ENCODE results near the gene MRPL4.

The MRPL4 gene
- total RNA-seq, result 17.8 to 18.3 reads per million in 2 donors

DNA sequence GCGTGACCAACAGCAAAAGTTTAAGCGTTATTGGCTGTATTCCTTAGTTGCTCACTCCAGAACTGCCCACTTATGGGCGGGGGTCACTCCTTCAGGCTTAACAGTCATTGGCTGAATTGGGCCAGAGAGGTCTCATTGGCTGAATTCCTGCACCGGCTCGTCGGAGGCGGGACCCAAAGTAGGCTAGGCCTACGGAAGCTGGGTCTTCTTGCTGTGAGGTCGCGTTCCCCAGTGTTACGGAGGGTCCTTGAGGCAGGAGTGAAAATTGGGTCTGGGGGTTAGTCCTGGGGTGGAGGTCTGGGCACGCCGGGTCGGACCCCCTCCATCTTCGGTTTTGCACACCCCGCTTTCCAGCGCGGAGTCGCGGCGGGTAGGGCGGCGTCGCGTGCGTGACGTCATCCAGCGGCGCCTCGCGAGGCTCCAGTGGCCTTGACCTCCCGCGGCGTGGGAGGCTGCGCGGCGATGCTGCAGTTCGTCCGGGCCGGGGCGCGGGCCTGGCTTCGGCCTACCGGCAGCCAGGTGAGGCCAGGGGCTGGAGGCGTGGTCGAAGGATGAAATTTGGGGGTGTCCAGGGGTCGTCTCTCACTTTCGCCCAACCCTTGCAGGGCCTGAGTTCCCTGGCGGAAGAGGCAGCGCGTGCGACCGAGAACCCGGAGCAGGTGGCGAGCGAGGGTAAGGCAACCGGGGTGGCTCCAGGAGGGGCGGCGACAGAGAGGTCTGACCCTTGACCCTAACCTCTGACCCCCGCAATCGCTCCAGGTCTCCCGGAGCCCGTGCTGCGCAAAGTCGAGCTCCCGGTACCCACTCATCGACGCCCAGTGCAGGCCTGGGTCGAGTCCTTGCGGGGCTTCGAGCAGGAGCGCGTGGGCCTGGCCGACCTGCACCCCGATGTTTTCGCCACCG lies at the start of gene MRPL4:
TSS of gene MRPL4 (plus strand) at position 423 of the 903 bp plus-strand sequence. CDS start at position 463, 40 bp downstream.
- peak; percentile 80 for DNase-seq

DNA sequence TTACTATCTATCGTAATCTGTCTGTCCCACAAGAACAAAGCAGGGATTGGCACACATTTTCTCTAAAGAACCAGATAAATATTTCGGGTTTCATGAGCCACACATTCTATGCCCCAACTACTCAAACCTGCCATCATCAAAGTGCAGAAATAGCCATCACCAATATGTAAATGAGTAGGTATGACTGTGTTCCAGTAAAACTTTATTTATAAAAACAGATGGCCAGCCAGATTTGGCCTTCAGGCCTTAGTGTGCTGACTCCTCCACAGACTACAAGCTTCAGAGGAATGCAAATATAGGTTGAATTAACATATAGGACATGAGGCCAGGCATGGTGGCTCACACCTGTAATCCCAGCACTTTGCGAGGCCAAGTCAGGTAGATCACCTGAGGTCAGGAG lies 48.3 kb upstream of the MRPL4 start:
- no peak for DNase-seq

DNA sequence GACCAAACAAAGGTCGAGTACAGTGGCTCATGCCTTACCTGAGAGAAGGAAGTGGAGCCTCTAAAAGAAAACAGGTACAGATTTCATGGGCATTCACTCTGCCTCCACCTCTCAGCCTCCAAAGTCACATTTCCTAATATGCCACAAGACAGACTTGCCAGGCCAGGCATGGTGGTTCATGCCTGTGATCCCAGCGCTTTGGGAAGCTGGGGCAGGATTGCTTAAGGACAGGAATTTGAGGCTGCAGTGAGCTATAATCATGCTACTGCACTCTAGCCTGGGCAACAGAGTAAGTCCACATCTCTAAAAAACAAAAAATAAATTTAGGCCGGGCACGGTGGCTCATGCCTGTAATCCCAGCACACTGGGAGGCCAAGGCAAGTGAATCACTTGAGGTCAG lies 46.4 kb upstream of the MRPL4 start:
- DNase-seq, result no peak

DNA sequence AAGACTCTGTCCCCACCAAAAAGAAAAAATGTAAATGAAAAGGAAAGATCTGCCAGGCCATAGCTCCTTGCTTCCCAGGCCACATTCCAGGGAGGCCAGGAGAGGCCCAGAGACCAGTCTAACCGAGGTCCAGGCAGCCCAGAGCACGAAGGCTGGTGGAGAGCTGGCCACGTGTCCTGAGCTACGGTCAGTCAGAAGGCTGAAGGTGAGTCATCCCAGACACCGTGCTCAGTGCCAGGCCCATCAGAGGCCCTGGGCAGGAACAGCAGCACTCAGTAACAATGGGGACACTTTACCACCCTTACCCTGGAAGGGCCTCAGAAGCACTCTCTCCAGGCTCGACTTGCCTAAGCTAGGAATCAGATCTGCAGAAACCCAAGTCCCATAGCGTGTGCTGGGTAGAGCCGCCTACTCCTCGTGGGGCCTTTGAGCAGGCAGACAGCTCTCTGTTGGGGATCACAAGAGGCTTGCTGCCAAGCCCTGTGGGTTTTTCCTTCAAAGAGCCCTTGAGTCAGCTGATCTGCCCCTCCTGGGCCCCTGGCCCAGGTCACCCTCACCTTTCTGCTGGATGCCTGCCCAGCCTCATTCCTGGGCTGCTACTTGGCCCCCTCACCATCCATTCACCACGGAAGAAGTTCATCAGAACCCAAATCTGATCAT lies 45.7 kb upstream of the MRPL4 start:
- no peak for DNase-seq

DNA sequence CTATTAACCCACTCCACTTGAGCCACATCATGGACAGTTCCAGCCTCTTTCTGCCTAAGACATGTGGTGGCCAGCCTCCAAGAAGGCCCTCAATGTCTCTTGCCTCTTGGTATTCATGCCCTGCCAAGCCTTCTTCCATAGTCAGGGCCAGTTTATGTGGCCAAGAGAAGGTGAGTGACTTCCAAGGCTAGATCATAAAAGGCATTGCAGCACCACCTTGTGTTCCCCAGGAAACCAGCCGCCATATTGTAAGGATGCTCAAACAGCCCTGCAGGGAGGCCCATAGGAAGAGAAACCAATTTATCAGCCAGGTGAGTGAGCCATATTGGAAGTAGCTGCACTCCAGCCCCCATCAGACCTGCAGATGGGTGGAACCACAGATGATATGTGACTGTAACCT lies 45.0 kb upstream of the MRPL4 start:
- no peak for DNase-seq

DNA sequence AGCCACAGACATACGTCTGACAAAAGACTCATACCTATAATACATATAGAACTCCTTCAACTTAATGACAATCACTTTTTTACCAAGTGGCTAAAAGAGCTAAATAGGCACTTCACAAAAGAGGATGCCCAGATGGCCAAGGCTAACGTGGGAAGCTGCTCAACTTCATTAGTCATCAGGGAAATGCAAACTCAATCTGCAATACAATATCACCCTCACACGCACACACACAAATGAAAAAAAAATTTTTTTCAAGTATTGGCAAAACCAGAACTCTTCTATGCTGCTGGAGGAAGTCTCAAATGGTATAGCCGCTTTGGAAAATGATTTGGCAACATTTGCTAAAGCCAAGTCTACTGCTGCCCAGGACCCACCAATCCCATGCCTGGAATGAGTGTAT lies 42.7 kb upstream of the MRPL4 start:
- DNase-seq, result no peak

DNA sequence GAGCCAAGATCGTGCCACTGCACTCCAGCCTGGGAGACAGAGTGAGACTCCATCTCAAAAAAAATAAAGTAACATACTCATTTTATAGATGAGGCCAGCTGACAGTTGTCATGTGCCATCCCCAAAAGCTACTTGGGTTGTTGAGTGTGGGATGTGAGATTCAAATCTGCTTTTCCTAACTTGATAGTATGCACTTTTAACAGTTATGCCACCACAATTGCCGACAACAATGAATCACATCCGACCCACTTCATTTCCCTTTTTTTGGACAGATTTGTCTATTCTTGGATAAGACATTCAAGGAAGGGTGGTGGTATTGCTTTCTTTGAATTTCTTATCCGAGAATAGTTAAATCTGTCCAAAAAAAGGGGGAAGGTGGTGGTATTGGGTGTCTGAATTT lies 41.0 kb upstream of the MRPL4 start:
- DNase-seq, result no peak

DNA sequence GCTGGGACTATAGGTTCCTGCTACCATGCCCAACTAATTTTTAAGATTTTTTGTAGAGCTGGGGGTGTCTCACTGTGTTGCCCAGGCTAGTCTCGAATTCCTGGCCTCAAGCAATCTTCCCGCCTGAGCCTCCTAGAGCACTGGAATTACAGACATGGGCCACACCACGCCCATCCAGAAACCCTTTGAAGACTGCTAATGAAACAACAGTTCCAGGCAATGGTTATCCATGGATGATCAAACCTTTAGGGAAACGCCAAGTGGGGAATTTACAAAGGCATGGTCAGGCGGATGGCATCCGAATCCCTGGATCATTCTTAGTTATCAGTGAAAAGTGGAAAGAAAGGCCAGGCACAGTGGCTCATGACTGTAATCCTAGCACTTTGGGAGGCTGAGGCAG lies 40.3 kb upstream of the MRPL4 start:
- no peak for DNase-seq

DNA sequence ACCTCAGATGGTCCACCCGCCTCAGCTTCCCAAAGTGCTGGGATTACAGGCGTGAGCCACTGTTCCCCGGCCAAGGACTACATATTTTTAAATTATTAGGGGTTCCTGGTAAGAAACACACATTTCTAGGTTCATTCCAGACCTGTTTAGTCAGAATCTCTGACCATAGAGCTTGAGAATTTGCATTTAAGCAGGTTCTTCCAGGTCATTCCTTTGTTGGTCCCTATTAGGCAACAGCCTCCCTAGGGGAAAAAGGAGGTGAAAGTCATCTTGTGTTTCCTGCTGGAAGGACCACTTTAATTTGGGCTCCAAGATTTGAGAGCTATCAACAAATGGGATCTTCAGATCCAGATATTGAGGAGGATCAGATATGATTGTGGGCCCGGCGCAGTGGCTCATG lies 37.2 kb upstream of the MRPL4 start:
- no peak for DNase-seq

DNA sequence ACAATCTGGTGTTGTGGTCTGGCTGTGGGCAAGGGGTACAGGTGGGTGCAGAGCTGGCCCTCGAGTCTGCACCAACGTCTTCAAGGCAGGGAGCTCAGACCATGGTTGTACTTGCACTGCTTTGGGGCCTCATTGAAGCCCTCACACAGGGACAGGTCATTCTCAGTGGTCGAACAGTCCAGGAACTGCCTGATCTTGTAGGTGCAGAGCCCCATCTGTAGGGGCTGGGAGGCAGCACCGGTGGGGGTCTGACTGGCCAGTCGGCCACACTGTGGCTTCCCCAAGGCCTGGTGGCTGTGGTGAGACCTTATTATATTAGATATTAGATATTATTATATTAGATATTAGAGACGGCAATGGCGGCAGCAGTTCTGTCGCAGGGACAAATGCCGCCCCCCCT lies 34.9 kb upstream of the MRPL4 start:
- no peak for DNase-seq

DNA sequence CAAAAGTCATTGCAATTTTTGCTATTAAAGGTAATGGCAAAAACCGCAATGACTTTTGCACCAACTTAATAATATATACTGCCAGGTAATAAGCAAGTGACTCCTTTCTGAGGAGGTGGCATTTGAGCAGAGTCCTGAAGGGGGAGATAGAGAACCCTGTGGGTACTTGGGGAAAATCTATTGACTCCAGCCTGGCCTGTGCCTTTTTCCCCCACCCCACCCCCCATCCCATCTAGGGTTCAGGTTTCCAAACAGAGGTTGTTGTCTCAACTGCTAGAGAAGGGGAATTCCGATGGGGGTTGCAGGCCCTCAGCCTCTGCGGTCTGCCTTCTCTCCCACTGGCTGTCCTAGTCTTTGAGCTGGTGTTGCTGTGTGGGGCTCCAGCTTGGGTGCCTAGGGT lies 32.3 kb upstream of the MRPL4 start:
- DNase-seq, result no peak

DNA sequence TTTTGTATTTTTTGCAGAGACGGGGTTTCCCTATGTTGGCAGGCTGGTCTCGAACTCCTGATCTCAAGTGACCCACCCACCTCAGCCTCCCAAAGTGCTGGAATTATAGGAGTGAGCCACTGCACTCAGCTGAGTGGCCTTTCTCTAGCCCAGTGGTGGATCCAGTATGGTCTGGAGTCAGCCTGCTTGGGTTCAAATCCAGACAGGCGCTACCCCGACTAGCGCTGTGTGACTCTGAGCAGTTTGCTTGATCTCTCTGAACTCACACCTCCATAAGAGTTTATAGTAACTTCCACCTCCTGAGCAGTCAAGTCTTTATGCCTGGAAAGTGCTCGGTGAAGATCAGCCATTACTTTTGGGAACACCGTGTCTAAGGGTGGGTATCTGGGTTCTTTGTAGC lies 31.3 kb upstream of the MRPL4 start:
- DNase-seq, result no peak

DNA sequence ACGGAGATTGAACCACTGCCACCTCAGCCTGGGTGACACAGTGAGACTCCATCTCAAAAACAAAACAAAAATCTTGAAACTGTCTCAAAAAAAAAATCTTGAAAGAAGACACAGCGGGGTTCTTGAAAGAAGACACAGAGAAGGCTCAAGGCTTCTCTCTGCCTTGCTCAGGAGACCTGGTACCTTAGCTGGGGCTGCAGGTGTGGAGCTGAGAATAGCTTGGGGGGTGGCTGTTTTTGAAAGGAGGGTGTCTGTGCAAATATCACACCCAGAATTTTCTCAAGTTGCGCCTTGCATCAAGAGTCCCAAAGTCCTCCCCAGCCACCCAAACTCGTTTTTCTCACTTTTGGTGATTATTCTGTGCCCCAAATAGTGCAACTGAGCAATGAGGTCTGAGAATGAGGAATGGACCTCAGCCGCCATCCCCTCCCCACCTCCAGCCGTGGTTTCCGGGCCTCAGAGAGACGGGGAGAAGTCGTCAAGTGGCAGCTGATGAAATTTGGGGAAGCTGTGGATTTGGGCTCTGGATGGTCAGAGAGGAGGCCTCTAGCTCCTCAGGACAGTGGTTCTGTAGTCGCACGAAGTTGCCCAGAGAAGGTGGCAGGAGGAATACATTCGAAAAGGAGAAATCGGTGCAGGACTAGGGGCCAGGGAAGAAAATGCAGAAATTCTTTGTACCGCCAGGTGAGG lies 29.7 kb upstream of the MRPL4 start:
- DNase-seq, result no peak

DNA sequence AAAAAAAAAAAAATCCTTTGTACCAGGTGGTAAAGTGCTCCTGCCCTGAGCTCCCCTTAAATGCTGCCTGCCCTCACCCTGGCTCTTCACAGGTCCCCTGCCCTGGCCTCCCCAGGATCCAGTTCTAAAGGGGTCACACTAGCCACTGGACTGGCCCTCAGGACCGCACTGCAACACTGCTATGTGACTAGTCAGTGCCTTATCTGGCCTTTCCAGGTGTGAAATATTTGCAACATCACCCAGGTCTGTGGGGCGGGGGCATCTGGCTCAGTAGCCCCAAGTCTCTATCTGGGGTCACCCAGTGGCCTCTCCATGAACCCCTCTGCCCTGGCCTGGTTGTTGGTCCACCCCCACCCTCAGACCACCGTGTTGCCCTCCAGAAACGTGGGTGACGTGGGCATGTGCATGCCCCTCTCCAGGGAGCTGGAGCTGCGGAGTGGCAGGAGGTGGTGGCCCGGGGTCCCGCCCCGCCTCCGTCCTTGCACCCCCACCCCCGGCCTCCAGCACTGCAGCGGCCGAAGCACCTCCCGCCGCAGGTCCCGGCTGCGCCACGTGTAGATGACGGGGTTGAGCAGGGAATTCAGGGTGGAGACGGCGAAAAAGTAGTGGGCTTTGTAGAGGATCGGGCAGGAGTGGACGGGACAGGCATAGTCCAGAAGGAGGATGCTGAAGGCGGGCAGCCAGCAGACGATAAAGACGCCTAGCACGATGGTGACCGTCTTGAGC lies 28.4 kb upstream of the MRPL4 start:
- no peak for DNase-seq

DNA sequence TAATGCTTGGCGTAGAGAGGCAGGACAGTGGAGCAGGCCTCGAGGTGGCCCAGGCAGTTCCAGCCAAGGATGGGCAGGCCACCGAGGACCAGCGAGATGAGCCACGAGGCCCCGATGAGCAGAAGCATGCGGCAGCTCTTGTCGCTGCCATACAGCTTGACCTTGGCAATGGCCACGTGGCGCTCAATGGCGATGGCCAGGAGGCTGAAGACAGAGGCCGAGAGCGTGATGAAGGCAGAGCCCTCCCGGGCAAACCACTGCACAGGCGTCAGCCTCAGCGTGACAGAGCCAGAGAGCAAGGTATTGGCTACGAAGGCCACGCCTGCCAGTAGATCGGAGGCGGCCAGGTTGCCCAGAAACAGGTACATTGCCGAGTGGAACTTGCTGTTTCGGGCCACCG lies 27.7 kb upstream of the MRPL4 start:
- no peak for DNase-seq

DNA sequence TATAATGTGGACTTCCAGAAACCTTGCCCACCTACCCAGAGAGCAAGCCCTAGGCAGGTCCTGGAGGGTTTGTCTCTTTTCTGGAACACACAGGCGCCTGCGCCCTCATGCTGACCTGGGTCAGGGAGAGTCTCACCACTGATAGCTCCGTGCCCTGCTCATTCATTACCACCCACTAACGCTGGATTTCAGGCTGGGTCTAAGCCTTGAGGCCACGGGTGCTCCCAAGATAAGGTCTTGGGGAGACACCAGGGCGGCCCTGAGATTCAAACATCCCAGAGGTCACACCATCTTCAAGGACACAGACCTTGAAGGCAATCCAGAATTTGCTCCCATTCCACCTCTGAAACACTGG lies 26.0 kb upstream of the MRPL4 start:
- DNase-seq, result no peak

DNA sequence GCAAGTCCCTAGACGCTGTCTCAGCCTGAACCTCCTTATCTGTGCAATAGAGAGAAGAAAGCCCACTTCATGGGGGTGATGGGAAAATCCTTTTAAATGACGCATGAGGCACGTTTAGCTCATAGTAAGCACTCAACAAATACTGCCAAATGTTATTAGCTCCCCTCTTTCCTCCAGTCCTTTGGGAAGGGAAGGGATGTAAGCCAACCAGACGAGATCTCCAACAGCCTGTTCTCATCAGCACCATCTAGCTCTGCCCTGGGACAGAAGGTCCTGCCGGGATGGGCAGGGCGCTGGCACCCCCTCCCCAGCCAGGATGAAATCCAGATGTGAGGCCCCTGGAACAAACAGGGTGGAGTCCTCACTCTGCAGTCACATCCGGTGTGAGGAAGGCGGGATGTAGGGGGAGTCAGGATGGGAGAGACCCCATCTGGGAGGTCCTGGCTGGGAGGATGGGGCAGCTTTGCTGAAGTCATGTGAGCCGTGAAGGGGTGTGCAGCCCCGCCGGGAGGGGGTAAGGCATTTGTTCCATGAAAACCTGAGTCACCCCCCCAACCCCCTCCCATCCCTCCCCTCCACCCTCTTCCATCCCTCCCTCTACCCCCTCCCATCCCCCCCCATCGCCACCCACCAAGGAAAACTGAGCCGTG lies 25.5 kb upstream of the MRPL4 start:
- DNase-seq, result no peak

DNA sequence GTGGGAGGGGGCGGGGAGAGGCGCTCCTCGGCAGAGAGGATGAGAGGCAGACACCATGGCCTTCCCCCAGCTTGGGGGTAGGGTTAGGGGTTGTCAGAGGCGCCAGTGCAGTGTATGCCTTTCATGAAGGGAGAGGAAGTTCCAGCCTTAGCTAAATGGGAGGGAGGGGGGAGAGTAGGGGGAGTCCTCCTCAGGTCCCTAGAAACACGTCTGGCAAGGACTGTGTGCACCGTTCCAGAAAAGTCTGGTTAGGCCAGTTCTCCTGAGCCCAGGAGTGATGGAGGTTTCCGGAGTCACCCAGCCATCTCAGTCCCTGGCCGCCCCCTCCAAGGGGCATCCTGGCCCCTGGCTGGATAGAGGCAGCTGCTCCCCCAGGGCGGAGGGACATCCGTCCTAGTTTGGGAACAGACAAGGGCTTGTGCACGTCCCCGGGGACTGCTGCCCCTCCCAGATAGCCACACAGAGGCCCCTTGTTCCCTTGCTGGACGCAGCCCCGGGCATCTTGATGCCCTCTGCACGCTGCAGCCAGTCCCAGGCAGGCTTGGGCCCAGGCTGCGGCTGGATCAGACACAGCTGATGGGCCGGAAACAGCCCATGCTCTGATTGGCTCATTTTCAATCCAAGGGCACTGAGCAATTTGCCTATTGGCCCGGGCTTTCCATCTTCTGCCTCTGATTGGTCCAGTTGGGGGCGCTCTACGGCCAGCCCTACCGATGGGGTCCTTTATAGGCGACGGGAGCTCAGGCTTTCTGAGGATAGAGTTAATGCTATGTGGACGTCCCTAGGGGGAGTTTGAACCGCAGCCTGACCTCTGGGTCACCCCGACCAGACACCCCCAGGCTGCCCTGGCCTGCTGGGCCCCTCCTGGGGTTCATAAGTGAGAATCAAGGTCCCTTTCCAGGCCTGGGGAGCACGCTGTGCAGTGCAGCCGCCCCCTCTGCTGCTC lies 24.7 kb upstream of the MRPL4 start:
- DNase-seq, result no peak

DNA sequence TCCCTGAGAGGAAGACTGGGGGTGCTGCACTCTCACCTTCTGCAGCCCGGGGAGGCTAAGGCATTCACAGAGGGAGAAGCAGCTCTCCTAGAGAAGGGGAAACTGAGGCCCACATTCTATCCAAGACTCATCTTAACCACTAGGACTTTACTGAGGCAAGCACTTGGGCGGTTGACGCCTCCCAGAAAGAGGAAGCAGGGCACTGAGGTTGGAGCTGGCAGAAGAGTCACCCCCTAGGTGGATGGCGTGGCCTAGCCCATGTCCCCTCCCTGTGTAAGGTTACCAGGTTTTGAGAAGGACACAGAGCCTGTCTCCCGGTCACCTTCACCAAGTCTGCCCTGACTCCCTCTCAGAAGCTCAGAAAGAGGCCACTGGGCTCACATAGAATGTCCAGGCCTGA lies 23.6 kb upstream of the MRPL4 start:
- no peak for DNase-seq

DNA sequence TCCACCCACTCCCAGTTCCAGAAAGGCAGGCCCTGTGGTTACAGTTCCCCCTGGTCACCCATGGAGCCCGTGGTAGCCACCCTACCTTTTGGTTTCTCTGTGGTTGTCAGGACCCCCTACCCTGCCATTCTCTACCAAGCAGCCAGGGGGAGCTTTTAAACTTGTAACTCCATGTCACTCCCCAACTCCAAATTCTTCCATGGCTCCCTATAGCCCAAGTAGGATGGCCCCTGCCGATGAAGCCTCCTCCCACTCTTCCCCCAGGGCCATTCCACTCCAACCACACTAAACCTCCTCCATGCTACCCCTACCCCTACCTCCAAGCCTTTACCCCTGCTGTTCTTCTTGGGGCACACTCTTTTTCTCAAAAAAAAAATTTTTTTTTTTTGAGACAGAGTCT lies 23.1 kb upstream of the MRPL4 start:
- DNase-seq, result no peak

DNA sequence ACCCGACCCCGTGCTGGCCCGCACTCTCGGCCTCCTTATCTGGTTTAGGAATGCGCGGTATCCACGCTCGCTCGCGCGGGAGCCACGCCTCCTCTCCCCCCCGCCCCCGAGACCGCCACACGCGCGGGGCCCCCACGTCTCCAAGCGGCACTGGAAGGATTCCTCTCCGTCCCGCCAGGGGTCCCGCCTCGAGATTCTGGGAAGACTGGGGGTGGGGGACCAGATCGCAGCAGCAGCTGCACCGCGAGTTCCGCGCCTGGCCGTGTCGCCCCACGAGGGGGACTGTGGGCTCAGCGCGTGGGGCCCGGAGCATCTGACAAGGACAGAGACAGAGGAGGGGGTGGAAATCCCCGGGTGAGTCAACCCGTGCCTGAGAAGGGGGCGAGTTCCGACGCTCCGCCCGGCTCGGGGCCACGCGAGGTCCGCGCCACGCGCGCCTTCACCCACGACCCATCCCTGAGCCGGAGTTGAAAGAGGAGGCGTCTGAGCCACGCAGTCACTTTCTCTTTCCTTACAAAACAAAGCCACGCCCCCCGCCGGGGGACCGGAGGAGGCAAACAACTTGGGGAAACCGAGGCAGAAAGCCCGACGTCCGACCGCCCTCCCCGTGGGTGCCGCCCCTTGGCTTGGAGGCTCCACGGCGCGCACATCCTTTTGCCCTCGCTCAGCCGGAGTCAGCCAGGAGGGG lies 21.7 kb upstream of the MRPL4 start:
- DNase-seq, result peak; percentile 59

Measured in activated gamma-delta T cell (primary cell).